ENCODE measurements around the gene TLE6.

DNA sequence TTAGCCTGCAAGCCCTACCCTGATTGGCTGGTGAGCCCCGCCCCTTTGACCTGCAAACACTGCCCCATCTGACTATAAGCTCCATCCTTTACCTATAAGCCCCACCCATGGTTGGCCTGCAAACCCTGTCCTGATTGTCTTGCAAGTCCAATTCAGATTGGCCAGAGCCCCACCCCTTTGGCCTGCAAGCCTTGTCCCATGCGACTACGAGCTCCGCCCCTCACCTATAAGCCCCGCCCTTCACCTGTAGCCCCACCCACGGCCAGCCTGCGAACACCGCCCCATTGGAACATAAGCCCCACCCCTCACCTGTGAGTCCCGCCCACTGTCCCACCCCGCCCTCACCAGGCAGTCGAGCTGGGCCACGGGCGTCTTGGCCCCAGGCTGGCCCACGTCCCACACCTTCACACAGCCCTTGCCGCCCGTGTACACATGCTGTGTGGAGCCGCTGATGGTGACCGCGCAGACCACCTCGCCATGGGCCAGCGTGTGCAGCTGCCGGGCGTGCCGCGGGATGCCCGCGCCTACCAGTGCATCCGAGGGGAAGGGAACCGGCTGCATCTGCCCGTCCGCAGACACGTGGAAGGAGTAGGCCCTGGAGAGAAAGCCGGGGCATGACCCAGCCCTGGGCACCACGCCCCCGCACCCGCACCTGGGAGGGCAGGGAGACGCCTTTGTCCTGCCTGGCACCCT is 28.9 kb downstream of the TLE6 start:
- TF ChIP-seq, protein P1, sequence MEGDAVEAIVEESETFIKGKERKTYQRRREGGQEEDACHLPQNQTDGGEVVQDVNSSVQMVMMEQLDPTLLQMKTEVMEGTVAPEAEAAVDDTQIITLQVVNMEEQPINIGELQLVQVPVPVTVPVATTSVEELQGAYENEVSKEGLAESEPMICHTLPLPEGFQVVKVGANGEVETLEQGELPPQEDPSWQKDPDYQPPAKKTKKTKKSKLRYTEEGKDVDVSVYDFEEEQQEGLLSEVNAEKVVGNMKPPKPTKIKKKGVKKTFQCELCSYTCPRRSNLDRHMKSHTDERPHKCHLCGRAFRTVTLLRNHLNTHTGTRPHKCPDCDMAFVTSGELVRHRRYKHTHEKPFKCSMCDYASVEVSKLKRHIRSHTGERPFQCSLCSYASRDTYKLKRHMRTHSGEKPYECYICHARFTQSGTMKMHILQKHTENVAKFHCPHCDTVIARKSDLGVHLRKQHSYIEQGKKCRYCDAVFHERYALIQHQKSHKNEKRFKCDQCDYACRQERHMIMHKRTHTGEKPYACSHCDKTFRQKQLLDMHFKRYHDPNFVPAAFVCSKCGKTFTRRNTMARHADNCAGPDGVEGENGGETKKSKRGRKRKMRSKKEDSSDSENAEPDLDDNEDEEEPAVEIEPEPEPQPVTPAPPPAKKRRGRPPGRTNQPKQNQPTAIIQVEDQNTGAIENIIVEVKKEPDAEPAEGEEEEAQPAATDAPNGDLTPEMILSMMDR (IDR thresholded peaks at IDR 0.05; ENCODE audit: insufficient read depth, low read length): no peak
- TF ChIP-seq SPI1 (IDR thresholded peaks at IDR 0.05; ENCODE audit: borderline replicate concordance, low read depth): no peak
